HPDE6-E6E7 (cell line): ENCODE measurements around the gene PAOX.

Experiments used
- DNase-seq: peaks from one replicate; pipeline ENCODE4 v3.0.0; 2011; ENCODE audit warnings: missing footprints; ENCODE audit errors: extremely low spot score

The PAOX gene

DNA sequence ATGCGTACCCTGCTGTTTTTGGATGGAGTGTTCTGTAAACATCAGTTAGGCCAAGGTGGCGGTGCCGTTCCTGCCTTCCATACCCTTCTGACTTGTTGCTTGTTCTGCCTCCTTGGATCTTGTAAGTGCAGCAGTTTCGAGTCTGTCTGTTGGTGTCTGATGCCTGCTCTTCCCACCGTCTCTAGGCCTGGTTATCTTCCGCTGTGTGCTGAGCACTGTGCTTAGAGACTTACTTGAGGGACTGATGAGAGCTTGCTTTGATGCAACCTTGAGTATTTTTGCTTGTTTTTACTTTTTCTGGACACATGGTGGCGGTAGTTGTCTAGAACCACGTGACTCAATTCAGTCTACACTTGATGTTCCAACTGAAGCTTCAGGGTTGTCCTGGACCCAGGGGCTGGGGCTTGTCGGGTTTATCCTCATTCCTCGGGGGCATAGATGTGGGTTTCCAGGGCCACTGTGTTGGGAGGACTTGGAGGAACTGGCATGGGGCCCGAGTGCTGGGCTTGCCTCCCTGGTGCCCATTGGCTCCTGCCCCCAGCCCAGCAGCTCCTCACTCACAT, 59.7 kb downstream of the PAOX start:
- DNase-seq: no peak

DNA sequence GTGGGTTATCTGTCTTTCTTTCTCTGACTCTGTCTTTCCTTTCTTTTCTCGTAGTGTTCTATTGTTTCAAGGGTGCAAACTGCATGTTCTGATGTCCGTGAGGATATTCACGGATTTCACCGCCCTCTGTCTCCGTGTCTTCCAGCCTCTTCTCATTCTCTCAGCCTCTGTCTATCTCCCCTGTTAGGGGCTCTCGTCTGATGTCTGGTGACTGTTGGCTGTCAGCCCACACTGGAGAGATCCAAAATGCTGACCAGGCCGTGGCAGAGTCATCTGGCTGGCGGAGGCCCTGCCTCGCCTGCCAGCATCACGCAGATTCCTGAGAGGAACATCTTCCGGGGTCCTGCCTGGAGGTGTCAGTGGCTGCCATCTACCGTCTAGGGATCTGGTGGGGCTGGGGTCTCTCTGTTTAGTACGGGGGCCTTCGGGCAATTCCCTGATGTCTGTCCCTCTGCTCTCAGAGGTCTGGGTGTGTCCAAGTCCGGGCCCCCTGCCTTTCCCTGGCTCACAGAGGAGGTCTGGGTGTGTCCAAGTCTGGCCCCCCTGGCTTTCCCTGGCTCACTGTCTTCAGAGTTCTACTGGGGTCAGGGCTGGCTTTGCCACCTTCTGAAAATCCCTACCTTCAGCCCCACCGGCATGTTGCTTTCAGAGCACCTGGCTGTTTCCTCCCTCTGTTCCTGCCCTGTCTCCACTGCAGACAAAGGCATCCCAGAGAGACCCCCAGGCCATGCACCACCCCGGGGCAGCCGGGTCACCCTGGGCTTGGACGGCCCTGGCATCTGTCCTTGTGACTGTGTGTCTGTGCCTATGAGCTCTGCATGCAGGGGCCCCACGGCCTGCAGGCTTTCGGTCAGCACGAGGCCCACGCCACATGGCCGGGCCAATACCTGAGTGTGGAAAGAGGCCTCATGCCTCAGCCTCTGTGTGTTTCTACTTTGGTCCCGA, 60.7 kb downstream of the PAOX start:
- DNase-seq: no peak

DNA sequence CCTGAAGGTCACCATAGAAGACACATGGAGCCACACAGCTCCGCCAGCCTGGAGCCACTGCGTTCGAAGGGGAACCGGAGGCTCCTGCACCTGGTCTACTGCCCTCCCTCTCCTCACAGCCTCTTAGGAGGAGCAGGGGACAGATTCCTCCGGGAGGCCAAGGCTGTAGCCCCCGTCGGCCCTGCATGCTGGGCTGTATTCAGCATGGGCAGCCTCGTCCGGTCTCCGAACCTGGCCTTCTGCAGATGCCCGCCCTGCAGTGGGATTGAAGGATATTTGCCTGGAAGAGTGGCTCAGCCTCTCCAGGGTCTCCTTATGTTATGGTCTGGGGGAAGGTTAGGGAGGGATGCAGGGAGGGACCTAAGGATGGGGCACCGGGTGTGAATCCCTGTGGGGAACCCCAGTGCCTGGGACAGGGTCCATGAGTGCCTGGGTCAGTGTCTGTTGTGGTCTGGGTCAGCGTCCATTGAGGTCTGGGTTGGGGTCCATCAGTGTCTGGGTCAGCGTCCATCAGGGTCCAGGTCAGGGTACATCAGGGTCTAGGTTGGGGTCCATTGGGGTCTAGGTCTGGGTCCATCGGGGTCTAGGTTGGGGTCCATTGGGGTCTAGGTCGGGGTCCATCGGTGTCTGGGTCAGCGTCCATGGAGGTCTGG, 61.7 kb downstream of the PAOX start:
- no peak for DNase-seq
